H1 (cell line): Measurements from ENCODE around the gene GPC3.

Experiments
- CHD2 ChIP-seq: IDR thresholded peaks from 2 replicates; pipeline ENCODE4 v1.6.1; 2012; ENCODE audit warnings: low read length, improper control_type of control experiment
- MAFK ChIP-seq: IDR thresholded peaks from 2 replicates; pipeline ENCODE4 v1.6.1; 2012; ENCODE audit warnings: low read depth, mild to moderate bottlenecking, improper control_type of control experiment, low read length

DNA sequence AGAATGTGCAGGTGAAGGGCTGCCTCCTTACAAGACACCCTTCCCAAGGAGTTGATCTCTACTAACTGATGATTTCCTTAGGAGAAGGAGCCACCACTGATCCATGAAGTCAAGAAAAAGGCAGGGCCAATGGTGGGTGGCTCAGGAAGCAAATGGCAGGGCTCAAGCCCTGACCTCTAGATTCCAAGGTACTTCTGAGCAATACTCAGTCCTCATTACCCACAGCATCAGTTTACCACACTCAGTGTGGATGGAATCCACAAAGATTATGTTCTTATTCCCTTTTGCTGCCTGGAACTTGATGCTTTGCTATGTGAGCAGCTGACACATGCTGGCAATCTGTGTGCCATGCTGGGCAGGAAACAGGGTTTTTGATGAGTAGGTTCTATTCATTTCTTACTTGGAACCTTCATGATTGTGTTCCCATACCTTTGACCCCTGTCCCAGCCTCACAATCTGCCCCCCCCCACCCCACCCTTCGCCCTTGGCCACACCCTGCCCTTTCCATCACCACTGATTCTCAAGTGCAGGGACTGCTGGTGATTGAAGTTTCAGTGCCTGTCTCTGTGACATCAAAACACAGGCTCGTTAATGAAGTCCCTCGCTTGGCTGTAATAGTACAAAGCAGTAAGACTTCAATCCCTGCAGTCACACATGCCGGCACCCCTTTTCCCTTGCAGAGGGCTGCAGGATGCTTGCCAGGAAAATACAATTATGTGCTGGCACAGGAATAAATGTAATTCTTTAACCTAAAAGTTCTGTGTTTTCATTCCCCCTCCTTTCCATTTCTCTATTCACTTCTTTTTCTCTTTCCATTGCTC, 434.5 kb downstream of the GPC3 start:
- TF ChIP-seq CHD2 (no peak), MAFK (no peak)
